HG03196 (cell line): ENCODE measurements around the gene RETN.
A peak's percentile ranks its signal among the peaks of the same experiment; 100 is the strongest.

Source experiments
- ATAC-seq: cut with Tn5 transposase; IDR thresholded peaks from one replicate; pipeline ENCODE4 v1.9.1; 2021; ENCODE audit not compliant: unreplicated experiment

RETN gene

GRCh38 chr19:7681340-7682174 lies 12.7 kb downstream of the RETN start:
- ATAC-seq, result peak; percentile 4

GRCh38 chr19:7682175-7682855 lies 13.5 kb downstream of the RETN start:
- no peak for ATAC-seq

- ATAC-seq, result no peak
Observed at GRCh38 chr19:7685546-7686445, 16.9 kb downstream of the RETN start.

GRCh38 chr19:7687177-7687576 lies 18.3 kb downstream of the RETN start:
- no peak for ATAC-seq

- ATAC-seq, result no peak
Observed at GRCh38 chr19:7689165-7689564, 20.3 kb downstream of the RETN start.

GRCh38 chr19:7690779-7691258 lies 22.0 kb downstream of the RETN start:
- ATAC-seq, result no peak

- ATAC-seq, result no peak
Observed at GRCh38 chr19:7691497-7691896, 22.6 kb downstream of the RETN start.

GRCh38 chr19:7692417-7693088 lies 23.7 kb downstream of the RETN start:
- ATAC-seq, result no peak

- no peak for ATAC-seq
Observed at GRCh38 chr19:7694499-7694898, 25.6 kb downstream of the RETN start.

- ATAC-seq, result no peak
Observed at GRCh38 chr19:7697721-7698287, 29.0 kb downstream of the RETN start.

- ATAC-seq, result no peak
Observed at GRCh38 chr19:7698583-7698982, 29.7 kb downstream of the RETN start.

- ATAC-seq, result no peak
Observed at GRCh38 chr19:7699003-7699402, 30.2 kb downstream of the RETN start.

GRCh38 chr19:7699417-7700401 lies 30.9 kb downstream of the RETN start:
- no peak for ATAC-seq

GRCh38 chr19:7701049-7701653 lies 32.3 kb downstream of the RETN start:
- ATAC-seq, result no peak

GRCh38 chr19:7701654-7702457 lies 33.0 kb downstream of the RETN start, which contains the start of gene FCER2:
Gene FCER2 (minus strand): TSS chr19:7702131. CDS start chr19:7699760, 2,371 bp downstream.
- peak; percentile 40 for ATAC-seq

GRCh38 chr19:7703332-7703731 lies 34.5 kb downstream of the RETN start:
- no peak for ATAC-seq

- ATAC-seq, result no peak
Observed at GRCh38 chr19:7704280-7705060, 35.6 kb downstream of the RETN start.
